Fibroblast of lung (primary cell): ENCODE results near the gene USP4. TPM values are rescaled to one million over a fixed set of nuclear protein-coding genes. Genes with fewer than 3 reads are reported as not detected.

Source experiments
- DNase-seq, 2 donors: peaks; one replicate each; pipeline versions ENCODE4 v3.0.0 to v3.0.0-alpha.2; 2010; ENCODE audit warnings: low read depth in 2 of 2
- H2AFZ ChIP-seq: 2 replicates; pipeline ENCODE4 v1.5.1; 2012; ENCODE audit warnings: low read length, control low read depth, inconsistent platforms
- H3K27ac ChIP-seq: 2 replicates; pipeline ENCODE4 v1.5.1; 2011; ENCODE audit warnings: low read length, control low read depth; ENCODE audit not compliant: insufficient read depth
- H3K27me3 ChIP-seq: 2 replicates; pipeline ENCODE4 v1.5.1; 2011; ENCODE audit warnings: mild to moderate bottlenecking, low read length; ENCODE audit not compliant: control insufficient read depth, insufficient read depth
- H3K36me3 ChIP-seq: 2 replicates; pipeline ENCODE4 v1.5.1; 2011; ENCODE audit warnings: low read length; ENCODE audit not compliant: control insufficient read depth, insufficient read depth
- H3K4me1 ChIP-seq: 2 replicates; pipeline ENCODE4 v1.5.1; 2011; ENCODE audit warnings: low read length; ENCODE audit not compliant: control insufficient read depth, insufficient read depth; ENCODE audit errors: extremely low read depth
- H3K4me2 ChIP-seq: 2 replicates; pipeline ENCODE4 v1.5.1; 2011; ENCODE audit warnings: low read length, control low read depth; ENCODE audit not compliant: insufficient read depth; ENCODE audit errors: extremely low read depth
- H3K4me3 ChIP-seq, 4 experiments: fragments of 200-600 bp in 1 of 4; sonication (generic) in 1 of 4; replicated peaks in 1 of 4; 2 replicates each; pipeline ENCODE4 v1.5.1; 2011 to 2016; ENCODE audit warnings: low read length in 4 of 4, low read depth in 3 of 4, mild to moderate bottlenecking in 3 of 4, control low read depth in 2 of 4, inconsistent platforms in 1 of 4, mixed read lengths in 1 of 4; ENCODE audit not compliant: insufficient read depth in 1 of 4; ENCODE audit errors: control extremely low read depth in 1 of 4
- H3K79me2 ChIP-seq: 2 replicates; pipeline ENCODE4 v1.5.1; 2012; ENCODE audit warnings: mild to moderate bottlenecking, low read length, inconsistent platforms; ENCODE audit not compliant: control insufficient read depth, insufficient read depth
- H3K9ac ChIP-seq: 2 replicates; pipeline ENCODE4 v1.5.1; 2011; ENCODE audit warnings: mild to moderate bottlenecking, low read length, control low read depth; ENCODE audit not compliant: insufficient read depth
- H3K9me3 ChIP-seq: 2 replicates; pipeline ENCODE4 v1.5.1; 2012; ENCODE audit warnings: low read depth, low read length; ENCODE audit not compliant: control insufficient read depth, insufficient read depth
- H4K20me1 ChIP-seq: 2 replicates; pipeline ENCODE4 v1.5.1; 2011; ENCODE audit warnings: low read length; ENCODE audit not compliant: control insufficient read depth, insufficient read depth; ENCODE audit errors: extremely low read depth
- EZH2 ChIP-seq: IDR thresholded peaks from 2 replicates; pipeline ENCODE4 v1.5.1; 2012; ENCODE audit warnings: low read length, control low read depth, mild to moderate bottlenecking; ENCODE audit errors: missing control alignments
- polyA plus RNA-seq, 2 donors: library from polyadenylated mRNA; depleted of rRNA in 1 of 2; stranded (reverse) in 1 of 2; unstranded in 1 of 2; fragments of >200 nt; gene quantifications; 2 replicates each; pipeline ENCODE4 v1.2.1, GENCODE V29; 2011 to 2012; ENCODE audit warnings: missing spikeins in 1 of 2
- total RNA-seq: library from RNA; depleted of rRNA; stranded (reverse); fragments of >200 nt; gene quantifications from 2 replicates; pipeline ENCODE4 v1.2.1, GENCODE V29; 2014
- TF ChIP-seq, protein P1 (sequence below), 2 donors: IDR thresholded peaks in 1 of 2; conservative IDR thresholded peaks in 1 of 2; 1 replicate in 1 of 2; 2 replicates in 1 of 2; pipeline ENCODE4 v1.5.1; 2011 to 2012; ENCODE audit warnings: low read length in 2 of 2, control low read depth in 1 of 2, inconsistent platforms in 1 of 2, low read depth in 1 of 2, mild to moderate bottlenecking in 1 of 2

Gene USP4
- total and polyA plus RNA-seq, 2 donors (not counting 1 experiment from before 2014, with no cell fraction given) = 28.7 to 47.1 TPM

DNA sequence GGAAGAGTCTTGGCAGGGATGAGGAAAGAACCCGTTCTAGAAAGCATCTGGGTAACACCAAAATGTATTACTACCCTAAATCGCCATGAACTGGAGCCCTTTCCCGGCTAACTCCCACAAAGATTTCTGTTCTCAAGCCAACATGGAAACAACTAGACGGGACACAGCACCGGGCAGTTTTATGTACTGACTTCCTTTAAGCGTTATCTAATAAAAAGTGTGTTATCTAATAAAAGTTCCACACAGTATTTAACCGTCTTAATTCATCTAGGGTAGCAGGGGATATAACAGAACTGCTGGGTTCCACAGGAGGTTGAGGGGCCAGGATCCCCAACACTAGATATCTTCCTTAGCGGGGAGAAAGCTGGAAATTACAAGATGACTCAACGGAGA, 62.5 kb downstream of the USP4 start:
- Histone ChIP-seq H3K36me3 (peaks cover 8% of the 10 kb centered on the region), H3K27ac (peak overlapping the region; percentile 75), H3K27me3 (no peaks in the 10 kb centered on the region), H3K9me3 (no peaks in the 10 kb centered on the region), H3K4me1 (peaks cover 12% of the 10 kb centered on the region), H2AFZ (peak overlapping the region; percentile 37), H3K79me2 (no peaks in the 10 kb centered on the region), H3K9ac (peak overlapping the region; percentile 35), H3K4me3 (peak overlapping the region; percentile 5 to 57 (median 29)), H3K4me2 (peak overlapping the region; percentile 53), H4K20me1 (no peaks in the 10 kb centered on the region)
- DNase-seq = peak in 1 of 2 donors; percentile 21
- TF ChIP-seq, protein P1, sequence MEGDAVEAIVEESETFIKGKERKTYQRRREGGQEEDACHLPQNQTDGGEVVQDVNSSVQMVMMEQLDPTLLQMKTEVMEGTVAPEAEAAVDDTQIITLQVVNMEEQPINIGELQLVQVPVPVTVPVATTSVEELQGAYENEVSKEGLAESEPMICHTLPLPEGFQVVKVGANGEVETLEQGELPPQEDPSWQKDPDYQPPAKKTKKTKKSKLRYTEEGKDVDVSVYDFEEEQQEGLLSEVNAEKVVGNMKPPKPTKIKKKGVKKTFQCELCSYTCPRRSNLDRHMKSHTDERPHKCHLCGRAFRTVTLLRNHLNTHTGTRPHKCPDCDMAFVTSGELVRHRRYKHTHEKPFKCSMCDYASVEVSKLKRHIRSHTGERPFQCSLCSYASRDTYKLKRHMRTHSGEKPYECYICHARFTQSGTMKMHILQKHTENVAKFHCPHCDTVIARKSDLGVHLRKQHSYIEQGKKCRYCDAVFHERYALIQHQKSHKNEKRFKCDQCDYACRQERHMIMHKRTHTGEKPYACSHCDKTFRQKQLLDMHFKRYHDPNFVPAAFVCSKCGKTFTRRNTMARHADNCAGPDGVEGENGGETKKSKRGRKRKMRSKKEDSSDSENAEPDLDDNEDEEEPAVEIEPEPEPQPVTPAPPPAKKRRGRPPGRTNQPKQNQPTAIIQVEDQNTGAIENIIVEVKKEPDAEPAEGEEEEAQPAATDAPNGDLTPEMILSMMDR (conservative IDR thresholded peaks at IDR 0.05 in 1 of 2, IDR thresholded peaks at IDR 0.05 in 1 of 2; ENCODE audit: low read depth in 1 of 2, low read length in 2 of 2) = no peak
- TF ChIP-seq EZH2 = no peak

GRCh38 chr3:49276475-49277382, 63.1 kb downstream of the USP4 start, which contains the start of gene C3orf62:
C3orf62 (minus strand) TSS chr3:49277232; CDS start chr3:49276872, 360 bp downstream.
- Histone ChIP-seq H2AFZ (peak within 1 kb of the TSS; percentile 63), H3K27me3 (no peaks in the 10 kb centered on the region), H3K36me3 (peaks cover 8% of the 10 kb centered on the region), H3K79me2 (no peaks in the 10 kb centered on the region), H3K4me3 (peak within 1 kb of the TSS; percentile 13 to 57 (median 34)), H3K9ac (peak within 1 kb of the TSS; percentile 48), H3K9me3 (no peaks in the 10 kb centered on the region), H4K20me1 (no peaks in the 10 kb centered on the region), H3K27ac (peak within 1 kb of the TSS; percentile 75), H3K4me2 (peak within 1 kb of the TSS; percentile 77), H3K4me1 (peaks cover 12% of the 10 kb centered on the region)
- no peak for TF ChIP-seq EZH2
- TF ChIP-seq, protein P1 (conservative IDR thresholded peaks at IDR 0.05 in 1 of 2, IDR thresholded peaks at IDR 0.05 in 1 of 2; ENCODE audit: low read depth in 1 of 2, low read length in 2 of 2) = no peak
- DNase-seq = peak; percentile 82 to 85

- Histone ChIP-seq H3K4me1 (peaks cover 10% of the 10 kb centered on the region), H3K36me3 (peaks cover 2% of the 10 kb centered on the region), H3K27me3 (no peaks in the 10 kb centered on the region), H3K27ac (no peak overlapping the region), H3K4me3 (no peak overlapping the region), H3K79me2 (no peaks in the 10 kb centered on the region), H3K9me3 (no peaks in the 10 kb centered on the region), H3K4me2 (no peak overlapping the region), H2AFZ (no peak overlapping the region), H3K9ac (no peak overlapping the region), H4K20me1 (no peaks in the 10 kb centered on the region)
- DNase-seq = no peak
- no peak for TF ChIP-seq EZH2
- TF ChIP-seq, protein P1 (conservative IDR thresholded peaks at IDR 0.05 in 1 of 2, IDR thresholded peaks at IDR 0.05 in 1 of 2; ENCODE audit: low read depth in 1 of 2, low read length in 2 of 2) = no peak
Observed at GRCh38 chr3:49273825-49274532, 65.9 kb downstream of the USP4 start.
